Measurements from ENCODE around the gene CD74. TPM values are rescaled to one million over a fixed set of nuclear protein-coding genes. Genes with fewer than 3 reads are reported as not detected.

The CD74 gene
- total and polyA plus RNA-seq, 2 of the 4 experiments (the other 2 are of a cell fraction) = 0.18 to 1.1 TPM

- no peak overlapping the region for H2BK120ac ChIP-seq (ENCODE audit: low read depth, low read length)
- ChIA-PET POLR2A (ENCODE audit: unreplicated experiment) (no interaction called here), CTCF (no interaction called here)
- no peak overlapping the region for H2AFZ ChIP-seq (replicated peaks; ENCODE audit: low read length, poor library complexity)
- H2BK20ac ChIP-seq (ENCODE audit: low read depth, low read length) = no peak overlapping the region
- no TSS peak for BruUV-seq (replicated peaks)
- no peak overlapping the region for H2BK5ac ChIP-seq (ENCODE audit: low read depth, low read length, poor library complexity, severe bottlenecking)
- no peak overlapping the region for H4K5ac ChIP-seq (ENCODE audit: low read depth, low read length)
- 100% methylated on average over 1 of the region's 7 CpGs; no CpG with 5 or more reads in 1 of the 2 experiments for whole genome bisulfite sequencing, 2 experiments (ENCODE audit: extremely low coverage in 2 of 2, insufficient read length in 1 of 2)
- ATAC-seq (ENCODE audit: low read depth) (no peak), DNase-seq (no peak)
- no peaks in the 10 kb centered on the region for H3K9me3 ChIP-seq (ENCODE audit: control insufficient read depth, insufficient read depth, low read length)
- intact Hi-C loops (cut with micrococcal nuclease) (no loop called here), in situ Hi-C loops (cut with MboI; ENCODE audit: low sequenced_read_pairs) (no loop called here), dilution Hi-C loops (cut with HindIII; ENCODE audit: low sequenced_read_pairs, unreplicated experiment) (no loop called here)
- TF ChIP-seq CEBPB (IDR thresholded peaks at IDR 0.05; ENCODE audit: low read depth, low read length) (no peak), MXI1 (IDR thresholded peaks at IDR 0.05; ENCODE audit: borderline replicate concordance, low read depth, low read length) (no peak), BHLHE40 (IDR thresholded peaks at IDR 0.05; ENCODE audit: low read depth, low read length) (no peak), RAD21 (IDR thresholded peaks at IDR 0.05; ENCODE audit: low read length) (no peak), USF2 (IDR thresholded peaks at IDR 0.05; ENCODE audit: low read depth, low read length) (no peak), MAZ (IDR thresholded peaks at IDR 0.05; ENCODE audit: borderline replicate concordance, low read depth, low read length) (no peak), CTCF (conservative IDR thresholded peaks at IDR 0.05; ENCODE audit: low read depth, low read length) (no peak), SMC3 (IDR thresholded peaks at IDR 0.05; ENCODE audit: low read depth, low read length) (no peak), POLR2A (IDR thresholded peaks at IDR 0.05; ENCODE audit: low read depth, low read length) (no peak), FOS (IDR thresholded peaks at IDR 0.05; ENCODE audit: low read depth, low read length) (no peak), ELK1 (IDR thresholded peaks at IDR 0.05; ENCODE audit: borderline replicate concordance, low read depth, low read length) (no peak), MAFK (IDR thresholded peaks at IDR 0.05; ENCODE audit: low read depth, low read length) (no peak), RFX5 (IDR thresholded peaks at IDR 0.05; ENCODE audit: low read depth, low read length) (no peak), NFE2L2 (IDR thresholded peaks at IDR 0.05; ENCODE audit: low read depth, low read length) (no peak), RCOR1 (IDR thresholded peaks at IDR 0.05; ENCODE audit: insufficient replicate concordance, low read length) (no peak), CHD1 (IDR thresholded peaks at IDR 0.05; ENCODE audit: low read depth, low read length) (no peak)
- H4K20me1 ChIP-seq (ENCODE audit: insufficient read depth, low read length) = no peaks in the 10 kb centered on the region
- H3K4ac ChIP-seq (ENCODE audit: low read depth, low read length) = no peak overlapping the region
- no peak overlapping the region for H3K4me2 ChIP-seq (ENCODE audit: low read depth, low read length)
- 0 out of 2 replicates have a peak, but pooled peaks cover 1% of the 10 kb centered on the region for H3K27me3 ChIP-seq (ENCODE audit: control insufficient read depth, insufficient read depth, low read length)
- no peak overlapping the region for H3K23ac ChIP-seq (ENCODE audit: low read depth, low read length)
- no peak overlapping the region for H3K14ac ChIP-seq (replicated peaks; ENCODE audit: low read depth, low read length)
- H3K79me1 ChIP-seq (ENCODE audit: low read depth in 1 of 2, low read length in 2 of 2) = no peaks in the 10 kb centered on the region
- no peaks in the 10 kb centered on the region for H3K36me3 ChIP-seq (ENCODE audit: control insufficient read depth, insufficient read depth, low read length)
- no peak overlapping the region for H3K18ac ChIP-seq (ENCODE audit: low read depth, low read length)
- H2BK15ac ChIP-seq (ENCODE audit: low read depth, low read length) = no peak overlapping the region
- no peaks in the 10 kb centered on the region for H3K9me1 ChIP-seq (ENCODE audit: insufficient read depth, low read length)
- H3K56ac ChIP-seq (ENCODE audit: extremely low read depth, insufficient read depth, low read length) = no peak overlapping the region
- no peak overlapping the region for H4K91ac ChIP-seq (ENCODE audit: insufficient read depth, low read depth, low read length)
- H2AK5ac ChIP-seq (ENCODE audit: low read depth, low read length) = no peak overlapping the region
- no peak overlapping the region for H2AK9ac ChIP-seq (replicated peaks; ENCODE audit: low read depth, low read length, poor library complexity)
- H3K4me1 ChIP-seq (ENCODE audit: control insufficient read depth, insufficient read depth, low read length) = no peaks in the 10 kb centered on the region
- H3K9ac ChIP-seq (ENCODE audit: low read depth, low read length) = no peak overlapping the region
- H4K8ac ChIP-seq (ENCODE audit: low read depth in 2 of 2, low read length in 2 of 2) = no peak overlapping the region
- no peak overlapping the region for H3K27ac ChIP-seq (ENCODE audit: insufficient read depth, low read length)
- no peak overlapping the region for H3K4me3 ChIP-seq (ENCODE audit: insufficient read depth, low read depth, low read length)
Measured at GRCh38 chr5:150419630-150420270, 7.0 kb upstream of the CD74 start.
